HG03571 (cell line): ENCODE results near the gene COG3.

Experiments used
- ATAC-seq: cut with Tn5 transposase; IDR thresholded peaks from one replicate; pipeline ENCODE4 v1.9.1; 2021; ENCODE audit not compliant: unreplicated experiment

The COG3 gene

DNA sequence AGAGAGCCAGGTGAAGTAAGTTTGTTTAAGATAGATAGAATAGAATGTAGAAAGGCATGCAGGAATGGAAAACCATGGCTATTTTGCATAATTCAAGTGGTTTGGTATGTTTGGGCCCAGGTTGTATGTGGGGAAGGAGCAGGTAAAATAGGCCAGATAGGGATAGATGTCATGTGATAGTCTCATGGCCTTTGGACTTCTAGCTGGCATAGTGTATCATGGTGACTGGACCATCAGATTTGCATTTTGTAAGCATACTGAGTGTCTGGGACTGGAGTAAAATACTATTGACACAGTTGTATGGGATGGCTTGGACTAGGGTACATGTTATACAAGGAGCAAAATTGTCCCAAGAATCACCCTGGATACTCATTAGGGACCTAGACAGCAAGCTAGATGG is 38.9 kb downstream of the COG3 start:
- no peak for ATAC-seq

DNA sequence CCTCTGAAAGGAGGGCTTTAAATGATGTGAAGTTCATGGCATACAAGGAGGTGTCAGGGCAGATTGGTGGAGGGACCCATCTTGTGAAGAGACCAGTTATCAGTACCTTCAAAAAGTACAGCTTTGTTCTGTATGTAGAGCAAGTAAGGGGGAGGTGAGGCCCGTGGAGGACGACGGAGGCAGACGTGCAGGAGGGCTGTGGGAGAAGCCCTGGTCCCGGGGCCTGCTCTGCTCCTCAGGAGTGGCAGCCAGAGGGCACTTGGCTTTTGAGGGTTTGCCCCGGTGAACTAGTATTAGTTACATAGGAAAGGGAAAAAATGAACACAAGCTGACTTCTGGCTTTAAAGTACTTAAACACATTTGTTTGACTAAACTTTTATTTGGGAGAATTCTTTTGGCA is 42.1 kb downstream of the COG3 start:
- no peak for ATAC-seq

DNA sequence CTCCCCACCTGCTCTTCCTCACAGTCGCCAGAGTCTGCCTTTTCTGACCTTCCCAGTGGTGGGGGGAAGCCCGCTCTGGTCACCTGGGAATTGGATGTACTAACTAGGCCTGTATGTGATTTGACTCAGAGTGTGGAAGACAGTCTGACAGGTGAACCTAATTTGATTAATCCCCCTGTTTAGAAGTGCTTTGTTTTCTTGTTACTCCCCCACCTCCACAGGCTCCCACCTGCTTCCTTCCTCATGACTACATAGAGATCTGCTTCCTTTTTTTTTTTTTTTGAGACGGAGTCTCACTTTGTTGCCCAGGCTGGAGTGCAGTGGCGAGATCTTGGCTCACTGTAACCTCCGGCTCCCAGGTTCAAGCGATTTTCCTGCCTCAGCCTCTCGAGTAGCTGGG is 44.0 kb downstream of the COG3 start:
- no peak for ATAC-seq

DNA sequence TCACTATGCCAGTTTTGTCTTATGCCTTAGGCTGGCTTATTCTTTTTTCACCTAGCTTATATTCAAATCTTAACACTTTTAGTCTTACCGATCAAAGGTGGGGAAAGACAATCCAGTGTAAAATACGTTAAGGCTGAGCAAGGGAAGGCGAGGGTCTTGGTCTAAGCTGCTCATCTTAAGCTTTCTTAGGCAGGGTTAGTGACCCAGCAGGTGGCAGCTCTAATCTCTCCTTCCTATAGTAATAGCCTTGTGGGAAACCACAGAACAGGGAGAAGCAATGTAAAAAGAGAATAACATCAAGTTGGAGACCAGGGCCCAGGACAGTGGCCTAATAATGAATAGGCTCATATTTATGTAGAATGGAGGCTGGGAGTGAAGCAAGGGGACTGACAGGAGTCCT is 45.9 kb downstream of the COG3 start:
- ATAC-seq = no peak

DNA sequence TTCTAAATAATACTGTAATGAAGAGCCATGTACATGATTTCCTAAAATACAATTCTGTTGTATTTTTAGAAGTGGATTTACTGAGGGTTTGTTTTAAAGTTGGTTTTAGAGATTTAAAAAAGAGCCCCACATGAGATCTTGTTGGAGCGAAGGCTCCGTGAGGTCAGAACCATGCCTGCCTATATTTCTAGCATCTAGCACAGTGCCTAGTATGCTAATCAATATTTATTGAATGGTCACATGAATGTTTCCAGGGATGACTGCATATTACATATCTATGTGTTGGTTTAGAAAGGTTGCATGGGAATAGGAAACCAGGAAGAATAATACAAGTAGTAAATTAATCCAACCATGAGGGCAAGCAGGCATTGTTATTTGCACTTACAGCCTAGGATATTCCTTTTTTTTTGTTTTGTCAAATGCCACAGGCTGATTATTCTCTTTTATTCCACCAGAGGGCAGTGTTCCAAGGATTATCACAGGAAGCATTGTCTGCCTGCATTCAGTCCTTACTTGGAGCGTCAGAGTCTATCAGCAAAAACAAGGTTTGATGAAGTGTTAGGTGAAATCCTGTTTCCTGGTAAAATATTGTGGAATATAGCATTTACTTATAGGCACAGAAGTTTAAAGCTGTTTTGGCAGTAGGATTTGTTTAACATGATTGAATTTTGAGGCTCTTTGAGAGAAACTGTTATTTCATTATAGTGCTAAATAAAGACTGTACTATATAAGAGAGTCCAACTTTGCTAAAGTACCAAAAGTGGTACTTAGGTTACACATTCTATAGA is 46.8 kb downstream of the COG3 start:
- no peak for ATAC-seq

DNA sequence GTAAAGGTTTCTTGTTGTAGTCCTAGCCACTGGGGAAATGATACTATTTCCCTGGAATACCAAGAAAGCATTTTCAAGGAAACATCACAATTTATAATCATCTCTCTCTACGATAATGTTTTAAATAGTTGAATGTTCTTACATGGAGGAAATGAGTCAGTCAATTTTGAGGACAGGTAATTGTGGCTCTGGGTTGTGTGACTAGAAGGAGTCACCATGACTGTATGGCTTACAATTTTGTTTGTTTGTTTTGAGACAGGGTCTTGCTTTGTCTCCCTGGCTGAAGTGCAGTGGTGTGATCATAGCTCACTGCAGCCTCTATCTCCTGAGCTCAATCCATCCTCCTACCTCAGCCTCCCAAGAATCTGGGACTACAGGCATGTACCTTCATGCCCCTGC is 47.4 kb downstream of the COG3 start:
- no peak for ATAC-seq

DNA sequence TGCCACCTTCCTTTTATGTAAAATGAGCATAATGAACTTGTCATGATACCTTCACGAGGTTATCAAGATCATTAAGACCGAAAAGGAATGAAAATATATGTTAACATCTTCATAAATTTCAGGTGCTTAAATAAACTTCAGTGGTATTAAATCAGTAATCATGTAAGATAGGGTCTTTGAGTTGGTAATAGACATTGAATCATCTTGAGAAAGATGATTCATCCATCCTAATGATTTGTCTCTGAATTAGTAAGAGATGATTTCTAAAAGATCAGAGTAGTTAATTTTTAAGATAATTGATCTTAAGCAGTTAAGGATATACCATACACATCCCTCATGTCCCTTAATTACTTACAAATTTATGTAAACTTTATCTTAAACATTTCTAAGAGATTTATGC is 52.0 kb downstream of the COG3 start:
- ATAC-seq = no peak

DNA sequence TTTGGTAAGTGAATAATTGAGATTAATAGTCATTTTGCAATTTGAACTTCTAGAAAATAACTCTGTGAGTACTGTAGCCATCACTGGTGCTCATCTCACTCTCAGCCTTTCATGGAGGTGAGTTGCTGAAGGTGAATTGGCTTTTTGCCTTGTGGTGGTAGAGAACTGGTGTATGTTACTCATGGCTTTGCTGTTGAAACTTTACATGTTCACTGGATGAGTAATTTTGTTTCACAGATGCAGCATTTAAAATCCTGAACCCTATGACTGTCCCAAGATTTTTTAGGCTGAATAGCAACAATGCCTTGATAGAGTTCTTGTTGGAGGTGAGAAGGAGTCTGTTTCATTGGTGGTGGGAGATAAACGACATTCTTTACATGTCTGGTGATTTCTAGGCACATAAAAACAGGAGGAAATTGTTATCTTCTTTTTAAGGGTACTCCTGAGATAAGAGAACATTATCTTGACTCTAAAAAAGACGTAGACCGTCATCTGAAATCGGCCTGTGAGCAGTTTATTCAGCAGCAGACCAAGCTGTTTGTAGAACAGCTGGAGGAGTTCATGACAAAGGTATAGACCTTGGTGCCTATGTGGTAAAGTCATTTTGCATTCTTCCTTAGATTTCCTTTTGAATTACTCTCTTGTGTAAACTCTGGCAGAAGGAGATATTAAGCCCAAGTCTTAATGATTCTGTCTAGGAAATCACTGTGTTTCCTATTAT is 53.9 kb downstream of the COG3 start:
- no peak for ATAC-seq

DNA sequence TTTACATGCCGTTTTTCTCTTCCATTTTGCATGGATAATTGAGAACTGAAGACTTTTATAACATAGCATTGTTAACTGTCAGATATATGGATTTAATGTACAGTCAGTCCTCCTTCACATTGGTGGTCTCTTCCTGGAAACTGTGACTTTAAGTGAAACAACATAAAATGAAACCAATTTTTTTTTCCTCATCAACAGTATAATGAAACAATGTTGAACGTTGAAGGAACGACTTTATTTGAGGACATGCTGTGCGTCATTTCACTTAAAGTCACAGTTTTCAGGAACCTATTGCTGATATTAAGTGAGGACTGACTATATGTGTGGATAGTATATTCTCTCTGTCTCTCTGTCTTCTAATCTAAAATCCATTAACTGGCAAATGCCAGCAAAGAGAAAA is 54.8 kb downstream of the COG3 start:
- ATAC-seq = no peak

DNA sequence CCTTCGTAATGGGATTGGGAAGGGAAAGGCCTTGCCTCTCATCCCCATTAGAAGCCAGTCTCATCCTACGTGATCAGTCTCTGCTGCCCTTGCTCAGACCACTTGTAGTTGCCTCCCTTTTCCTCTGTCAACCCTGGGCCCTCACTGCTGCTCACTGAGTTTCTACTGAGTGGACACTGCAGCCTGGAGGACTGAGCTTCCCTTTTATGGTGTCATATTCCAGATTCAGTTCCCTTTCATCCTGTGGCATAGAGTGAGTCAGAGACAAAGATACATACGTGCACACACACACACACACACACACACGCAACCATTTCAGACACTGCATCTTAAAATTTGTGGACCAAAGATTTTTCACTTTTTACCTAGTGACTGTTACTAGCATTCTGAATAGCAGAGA is 56.6 kb downstream of the COG3 start:
- no peak for ATAC-seq

DNA sequence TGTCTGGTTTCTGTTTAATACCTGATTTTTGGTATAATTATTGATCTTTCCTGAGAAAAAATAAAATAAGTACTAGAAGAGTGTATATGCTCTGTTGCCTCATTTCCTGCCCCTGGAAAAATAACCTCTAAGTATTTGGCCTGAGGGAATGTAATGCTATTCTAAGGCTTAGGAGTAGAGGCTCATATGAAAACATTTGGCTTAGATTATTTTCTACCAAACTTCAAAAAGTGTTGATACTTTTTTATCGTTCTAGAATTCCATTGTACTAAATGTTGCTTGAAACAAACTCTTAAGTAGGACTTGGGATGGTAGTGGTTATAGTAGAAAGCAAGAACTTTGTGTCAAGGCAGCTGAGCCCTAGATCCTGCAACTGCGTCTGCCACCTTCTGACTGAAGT is 57.8 kb downstream of the COG3 start:
- ATAC-seq = no peak

DNA sequence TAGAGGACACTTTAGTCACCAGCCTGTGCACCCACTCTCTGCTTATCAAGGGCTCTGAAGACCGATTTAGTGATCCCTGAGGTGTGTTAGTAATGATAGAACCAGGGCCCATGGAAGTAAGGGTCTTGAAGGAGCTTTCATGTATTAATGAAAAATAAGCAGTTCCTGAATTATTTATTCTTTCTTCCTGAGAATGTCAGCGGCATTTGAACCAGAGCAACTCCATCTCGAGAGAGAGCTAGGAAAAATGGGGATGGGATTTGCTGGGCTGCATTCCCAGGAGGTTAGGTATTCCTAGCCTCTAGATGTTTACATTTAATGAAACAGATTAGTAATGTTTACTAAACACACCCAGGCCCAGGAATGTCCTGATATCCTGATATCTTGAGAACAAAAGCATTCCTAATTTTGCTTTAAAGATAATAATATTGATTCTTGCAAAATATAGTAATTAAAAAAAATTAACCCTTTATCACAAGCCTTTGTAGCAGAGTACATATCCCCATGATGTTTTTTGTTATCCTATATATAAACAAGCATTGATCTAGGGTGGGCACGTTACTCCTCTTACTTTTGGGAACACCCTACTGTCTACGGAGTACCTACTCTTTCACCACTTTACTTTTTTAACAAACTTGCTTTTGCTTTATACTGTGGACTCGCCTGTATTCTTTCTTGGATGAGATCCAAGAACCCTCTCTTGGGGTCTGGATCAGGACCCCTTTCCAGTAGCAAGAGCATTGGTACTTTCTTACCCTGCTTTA is 63.1 kb downstream of the COG3 start:
- no peak for ATAC-seq

DNA sequence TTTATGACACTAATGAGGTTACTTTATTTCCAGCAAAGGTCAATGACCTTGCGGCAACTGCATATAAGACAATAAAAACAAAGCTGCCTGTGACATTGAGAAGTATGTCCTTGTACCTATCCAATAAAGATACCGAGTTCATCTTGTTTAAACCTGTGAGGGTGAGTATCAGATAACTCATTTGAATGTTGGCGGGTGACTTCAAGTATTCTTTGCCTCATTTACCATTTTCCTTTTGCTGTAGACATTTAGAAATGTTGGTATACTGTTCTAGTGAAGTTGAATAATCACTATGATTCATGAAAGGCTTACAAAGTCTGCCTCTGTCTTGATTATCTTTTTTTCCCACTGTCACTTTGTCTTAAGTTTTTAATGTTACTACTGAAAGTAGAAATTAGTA is 65.0 kb downstream of the COG3 start:
- ATAC-seq = no peak

DNA sequence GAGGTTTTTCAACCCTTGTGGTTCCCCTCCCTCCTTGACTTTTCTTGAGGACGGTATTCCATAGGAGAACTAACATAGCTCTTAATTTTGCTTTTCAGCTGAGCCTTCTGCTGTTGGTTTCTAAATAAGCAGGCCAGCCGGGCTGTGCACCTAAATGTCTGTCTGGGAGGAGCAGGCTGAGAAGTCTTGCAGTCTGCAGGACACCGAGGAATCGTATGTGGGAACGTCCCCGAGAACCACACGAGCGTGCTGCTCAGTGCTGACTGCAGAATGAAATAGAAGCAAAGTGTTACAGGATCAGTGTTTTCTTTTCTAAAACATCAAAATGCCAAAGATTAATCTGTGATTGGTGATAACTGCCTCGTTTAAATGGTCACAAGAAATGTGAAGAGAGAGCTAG is 69.9 kb downstream of the COG3 start:
- ATAC-seq = no peak

DNA sequence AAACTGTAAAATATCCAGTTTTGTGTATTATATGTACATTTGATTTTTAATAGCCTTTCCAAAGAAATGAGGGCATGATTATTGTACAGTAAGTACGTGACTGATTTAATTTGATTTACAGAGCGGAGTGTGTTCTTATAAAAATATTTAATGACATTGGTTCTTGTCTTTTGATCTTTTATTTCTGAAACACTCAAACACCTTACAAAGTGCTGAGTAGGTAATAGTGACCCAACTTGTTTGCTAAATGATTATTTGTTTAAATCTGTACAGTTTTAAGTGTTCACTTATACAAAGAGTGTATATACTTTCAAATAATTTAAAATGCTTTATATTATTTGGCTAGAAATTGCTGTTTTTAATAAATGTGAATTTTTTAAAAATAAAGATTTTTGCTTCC is 71.5 kb downstream of the COG3 start:
- ATAC-seq = no peak

DNA sequence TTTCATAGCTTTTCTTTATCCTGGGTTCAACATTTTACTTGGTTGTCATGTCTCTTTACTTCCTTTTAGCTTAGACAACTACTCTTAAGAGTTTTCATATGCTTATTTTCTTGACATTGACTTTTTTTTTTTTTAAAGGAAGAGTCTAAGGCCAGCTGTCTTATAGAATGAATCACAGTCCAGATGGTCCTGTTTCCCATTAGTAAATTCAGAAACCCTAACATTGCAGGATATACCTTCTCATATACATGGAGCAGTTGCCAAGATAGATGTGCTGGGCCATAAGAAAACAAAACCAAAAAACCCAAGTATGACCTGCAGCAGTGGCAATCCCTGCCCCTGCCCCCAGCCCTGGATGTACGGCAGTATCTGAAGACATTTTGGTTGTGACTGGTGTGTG is 72.8 kb downstream of the COG3 start:
- ATAC-seq = no peak

DNA sequence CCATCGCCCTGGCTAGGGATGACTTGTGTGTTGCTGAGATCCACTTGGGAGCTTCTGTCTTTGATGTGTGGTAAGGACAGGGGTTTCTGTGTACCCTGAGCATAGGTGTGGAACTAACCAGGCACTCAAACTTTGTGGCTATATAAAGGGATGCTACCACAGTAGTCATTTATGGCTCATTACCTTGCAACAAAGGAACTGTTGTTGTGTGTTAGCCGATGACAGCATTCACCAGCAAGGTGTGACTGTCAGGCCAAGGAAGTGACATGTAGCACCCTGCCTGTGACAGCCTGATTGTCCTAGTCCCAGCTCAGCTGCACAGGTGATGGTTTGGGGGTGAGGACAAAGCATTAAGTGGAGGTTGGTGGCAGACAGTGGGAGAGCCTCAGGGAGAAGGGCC is 73.6 kb downstream of the COG3 start:
- no peak for ATAC-seq

DNA sequence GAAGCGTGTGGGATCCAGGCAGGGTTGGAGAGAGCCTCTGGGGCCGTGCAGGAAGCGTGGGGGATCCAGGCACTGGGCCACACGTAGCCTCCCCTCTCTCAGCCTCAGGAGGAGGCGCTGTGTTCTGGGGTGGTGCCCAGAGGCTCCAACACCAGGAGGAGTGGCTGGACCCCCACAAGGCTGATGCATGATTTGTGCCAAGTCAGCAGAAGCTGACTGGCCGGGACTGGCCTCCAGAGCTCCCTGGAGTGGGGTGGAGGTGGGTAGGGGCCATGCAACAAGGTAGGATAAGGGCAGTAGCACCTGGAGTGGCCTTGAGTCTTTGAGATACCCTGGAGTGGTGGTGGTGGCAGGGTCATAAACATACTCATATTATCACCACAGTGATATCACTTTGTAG is 75.5 kb downstream of the COG3 start:
- no peak for ATAC-seq

DNA sequence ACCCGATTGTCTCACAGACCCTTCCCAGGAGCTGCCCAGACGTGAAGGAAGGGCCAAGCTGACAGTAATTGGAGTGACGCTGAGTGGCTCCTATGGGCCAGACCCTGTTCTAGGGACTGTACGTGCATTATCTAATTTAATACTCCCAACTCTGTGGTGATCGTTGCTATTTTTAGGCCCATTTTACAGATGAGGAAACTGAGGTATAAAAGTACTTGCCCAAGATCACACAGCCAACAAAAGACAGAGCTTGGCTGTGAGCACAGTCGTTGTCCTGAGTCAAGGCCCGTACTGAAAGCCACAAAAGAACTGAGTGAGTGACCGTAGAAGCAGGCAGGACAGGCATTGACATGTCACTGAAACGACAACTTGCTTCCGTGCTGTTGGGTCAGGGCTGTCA is 76.1 kb downstream of the COG3 start:
- no peak for ATAC-seq

DNA sequence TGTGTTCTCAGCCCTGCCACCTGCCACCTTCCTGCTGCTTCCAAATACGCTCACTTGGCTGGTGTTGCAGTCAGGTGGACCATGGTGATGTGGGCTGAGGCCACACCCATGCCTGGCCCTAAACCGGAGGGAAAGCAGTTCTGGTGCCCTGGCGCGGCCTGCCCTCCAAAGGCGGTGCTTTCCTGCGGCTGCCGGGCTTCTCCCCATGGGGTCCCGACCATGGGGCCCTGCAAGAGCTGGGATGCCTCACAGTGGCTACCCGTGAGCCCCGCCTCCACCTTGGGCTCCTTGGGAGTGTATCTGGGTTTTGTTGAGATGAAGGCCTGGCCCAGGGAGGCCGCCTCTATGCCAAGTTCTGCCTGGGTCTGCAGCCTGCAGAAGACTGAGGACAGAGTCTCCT is 77.1 kb downstream of the COG3 start:
- no peak for ATAC-seq

DNA sequence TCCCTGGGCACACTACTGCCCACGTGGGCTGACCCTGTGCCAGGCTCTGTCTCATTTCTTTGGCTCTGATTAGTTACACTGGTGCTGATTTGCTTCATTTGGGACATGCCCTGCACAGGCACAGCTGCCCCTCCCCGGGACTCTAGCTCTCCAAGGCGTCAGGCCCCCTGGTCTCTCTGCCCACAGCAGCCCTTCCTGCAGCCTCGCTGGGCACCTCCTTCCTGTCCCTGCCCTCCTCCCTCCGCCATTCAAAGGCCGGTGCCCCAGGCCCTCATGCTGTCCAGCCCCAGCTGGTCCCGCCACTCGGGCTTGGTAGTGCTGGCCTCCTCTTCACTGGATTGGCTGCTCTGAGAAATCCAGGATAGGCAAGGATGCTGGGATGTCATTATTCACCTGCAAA is 77.7 kb downstream of the COG3 start:
- ATAC-seq = no peak

DNA sequence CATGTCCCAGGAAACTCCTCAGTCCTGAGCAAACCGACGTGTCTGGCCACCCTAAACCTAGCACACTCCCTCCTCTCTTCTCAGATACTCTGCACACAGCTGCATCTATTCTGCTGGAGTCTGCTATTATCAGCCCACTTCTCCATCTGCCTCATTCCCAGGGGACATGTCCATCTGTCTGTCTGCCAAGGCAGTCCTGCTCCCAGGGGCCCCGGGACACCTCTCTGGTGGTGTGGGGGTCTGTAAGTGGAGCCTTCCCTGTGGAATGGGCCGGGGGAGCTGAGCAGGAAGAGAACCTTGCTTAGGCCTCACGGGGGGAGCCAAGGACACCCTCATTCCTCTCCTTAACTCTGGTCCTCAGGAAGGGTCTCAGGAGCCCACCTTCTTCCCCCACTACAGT is 78.1 kb downstream of the COG3 start:
- ATAC-seq = no peak
